ENCODE data around the gene TLK2.
"Not testable (repeated sequence)": the region's sequence is repeated elsewhere in the genome, so short reads cannot be mapped to it uniquely, and the experiment has no call there.

TLK2 gene

GRCh38 chr17:62471380-62471880 lies 7.2 kb upstream of the TLK2 start:
- H3K27ac ChIP-seq (ENCODE audit: extremely low read depth, low read depth, low read length); H3K4me3 ChIP-seq (ENCODE audit: low read depth, low read length); H3K36me3 ChIP-seq (ENCODE audit: control insufficient read depth in 2 of 2, insufficient read depth in 1 of 2, low read length in 2 of 2); H3K4me1 ChIP-seq (ENCODE audit: control insufficient read depth, insufficient read depth, low read length); H3K9me3 ChIP-seq (ENCODE audit: control insufficient read depth, insufficient read depth, low read depth, low read length); CTCF ChIA-PET: not testable (repeated sequence)
- POLR2A ChIA-PET, result interaction anchor here (0.6 kb wide), 1 partner anchor 409 kb away, joined by 3 read pairs; no protein-coding TSS in a partner anchor

GRCh38 chr17:62473030-62473982 lies 5.3 kb upstream of the TLK2 start:
- H3K9me3 ChIP-seq (ENCODE audit: control insufficient read depth, insufficient read depth, low read depth, low read length); POLR2A ChIA-PET; H3K4me1 ChIP-seq (ENCODE audit: control insufficient read depth, insufficient read depth, low read length); H3K27ac ChIP-seq (ENCODE audit: extremely low read depth, low read depth, low read length); H3K4me3 ChIP-seq (ENCODE audit: low read depth, low read length); H3K36me3 ChIP-seq (ENCODE audit: control insufficient read depth in 2 of 2, insufficient read depth in 1 of 2, low read length in 2 of 2): not testable (repeated sequence)
- TF ChIP-seq ZNF660 (tag by site-specific recombination; IDR thresholded peaks at IDR 0.05) (0 out of 2 replicates have a peak, but pooled peaks have one; percentile 45), SP7 (tag by site-specific recombination; IDR thresholded peaks at IDR 0.05) (0 out of 2 replicates have a peak, but pooled peaks have one; percentile 27), ZBTB17 (tag by site-specific recombination; IDR thresholded peaks at IDR 0.05) (0 out of 2 replicates have a peak, but pooled peaks have one; percentile 67), ZNF362 (tag by site-specific recombination; IDR thresholded peaks at IDR 0.05) (peak; percentile 55; the same call in 1 of the 2 replicates), ZNF366 (tag by site-specific recombination; conservative IDR thresholded peaks at IDR 0.05) (peak; percentile 37; the same call in 1 of the 2 replicates), ZNF600 (tag by site-specific recombination; IDR thresholded peaks at IDR 0.05) (peak; percentile 35; the same call in 1 of the 2 replicates), ZNF629 (tag by site-specific recombination; IDR thresholded peaks at IDR 0.05) (0 out of 2 replicates have a peak, but pooled peaks have one; percentile 28)
- CTCF ChIA-PET, result interaction anchor here (0.8 to 0.9 kb wide), 2 partner anchors 50 to 51 kb away, joined by 3 to 4 read pairs; partner anchors contain the start of gene METTL2A

GRCh38 chr17:62477111-62477510 lies 1.5 kb upstream of the TLK2 start:
- H3K36me3 ChIP-seq (ENCODE audit: control insufficient read depth in 2 of 2, insufficient read depth in 1 of 2, low read length in 2 of 2), result peaks cover 4 to 13% of the 10 kb centered on the region in 2 experiments; a peak in 2 of 3 replicates
- POLR2A ChIA-PET, result interaction anchor here (0.6 kb wide), 1 partner anchor 10 kb away, joined by 4 read pairs; no protein-coding TSS in a partner anchor
- H3K4me1 ChIP-seq (ENCODE audit: control insufficient read depth, insufficient read depth, low read length); H3K4me3 ChIP-seq (ENCODE audit: low read depth, low read length); H3K27ac ChIP-seq (ENCODE audit: extremely low read depth, low read depth, low read length); H3K9me3 ChIP-seq (ENCODE audit: control insufficient read depth, insufficient read depth, low read depth, low read length); CTCF ChIA-PET: not testable (repeated sequence)

- H3K4me1 ChIP-seq (ENCODE audit: control insufficient read depth, insufficient read depth, low read length); CTCF ChIA-PET; H3K9me3 ChIP-seq (ENCODE audit: control insufficient read depth, insufficient read depth, low read depth, low read length): not testable (repeated sequence)
- Histone ChIP-seq H3K4me3 (ENCODE audit: low read depth, low read length) (peak overlapping the region; percentile 51), H3K27ac (ENCODE audit: extremely low read depth, low read depth, low read length) (peak overlapping the region; percentile 78), H3K36me3 (ENCODE audit: control insufficient read depth in 2 of 2, insufficient read depth in 1 of 2, low read length in 2 of 2) (peaks cover 9 to 20% of the 10 kb centered on the region in 2 experiments; a peak in 2 of 3 replicates)
- POLR2A ChIA-PET, result interaction anchor here (0.6 kb wide), 1 partner anchor 11 kb away, joined by 4 read pairs; no protein-coding TSS in a partner anchor
- peak; percentile 43; the same call in 1 of the 2 replicates for TF ChIP-seq ZBTB20 (tag by site-specific recombination; IDR thresholded peaks at IDR 0.05)
- TF ChIP-seq HIC1 (tag by site-specific recombination; IDR thresholded peaks at IDR 0.05), result peak; percentile 47; the same call in 1 of the 2 replicates
- peak; percentile 62 for TF ChIP-seq SP2 (tag by site-specific recombination; IDR thresholded peaks at IDR 0.05)
- 0 out of 2 replicates have a peak, but pooled peaks have one; percentile 27 for TF ChIP-seq ZXDB (tag by site-specific recombination; IDR thresholded peaks at IDR 0.05)
- peak; percentile 32; the same call in 1 of the 2 replicates for TF ChIP-seq ZNF398 (tag by site-specific recombination; IDR thresholded peaks at IDR 0.05)
- TF ChIP-seq ZBTB8A (tag by site-specific recombination; IDR thresholded peaks at IDR 0.05), result peak; percentile 37; the same call in 1 of the 2 replicates
- peak; percentile 31; the same call in 1 of the 2 replicates for TF ChIP-seq ZNF335 (tag by site-specific recombination; conservative IDR thresholded peaks at IDR 0.05)
- TF ChIP-seq ZNF341 (tag by site-specific recombination; IDR thresholded peaks at IDR 0.05; ENCODE audit: low read depth), result 0 out of 2 replicates have a peak, but pooled peaks have one; percentile 18
- peak; percentile 28 for TF ChIP-seq ZBTB26 (tag by site-specific recombination; optimal IDR thresholded peaks at IDR 0.05)
- peak; percentile 71 for TF ChIP-seq GLIS2 (tag by site-specific recombination; IDR thresholded peaks at IDR 0.05)
Observed at GRCh38 chr17:62477718-62478408, 762 bp upstream of the TLK2 start.

All from HEK293 (cell line).